ENCODE measurements around the gene AMPH. TPM values are rescaled to one million over a fixed set of nuclear protein-coding genes. Genes with fewer than 3 reads are reported as not detected.
A peak's percentile ranks its signal among the peaks of the same experiment; 100 is the strongest.
"Not testable (repeated sequence)": the region's sequence is repeated elsewhere in the genome, so short reads cannot be mapped to it uniquely, and the experiment has no call there.

Gene AMPH
- total RNA-seq, 6 donors from 2014 or later: 0.61 to 25.1 (median 2.5) TPM

DNA sequence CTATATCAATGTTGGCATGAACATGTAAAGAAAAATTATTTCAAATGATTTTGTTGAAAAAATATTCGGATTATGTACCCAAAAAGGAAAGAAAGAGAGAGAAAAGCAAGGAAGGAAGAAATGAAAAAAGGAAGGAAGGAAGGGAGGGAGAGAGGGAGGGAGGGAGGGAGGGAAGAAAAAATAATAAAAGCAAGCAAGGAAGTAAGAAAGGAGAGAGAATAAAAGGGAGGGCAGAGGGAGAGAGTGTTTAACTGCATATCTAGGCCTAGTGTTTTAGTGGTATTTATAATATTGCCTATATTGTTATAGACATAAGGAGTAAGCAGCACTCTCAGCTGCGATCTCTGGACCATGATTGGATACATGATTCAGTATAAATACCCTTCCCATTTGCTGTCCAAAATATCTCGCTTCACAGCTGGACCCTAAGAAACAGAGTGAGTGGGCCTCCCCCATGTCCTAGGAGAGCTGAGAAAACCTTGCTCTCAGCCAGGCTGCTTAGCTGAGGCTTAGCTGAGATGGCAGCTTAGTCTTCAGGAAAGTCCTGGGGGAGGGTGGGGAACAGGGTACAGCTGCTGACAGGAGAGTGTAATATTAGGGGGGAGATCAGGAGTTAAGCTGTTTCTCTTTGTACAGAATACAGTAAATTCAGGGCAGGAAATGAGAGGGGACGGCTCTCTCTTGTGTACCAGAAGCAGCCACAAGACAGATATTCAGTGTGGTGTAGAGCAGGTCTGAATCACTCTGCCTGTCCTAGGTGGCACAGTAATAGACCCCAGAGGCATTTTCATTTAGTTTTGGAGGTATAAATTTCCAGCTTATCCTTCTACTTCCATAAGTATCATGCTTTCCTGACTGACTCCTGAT lies 291.0 kb downstream of the AMPH start:
- ATAC-seq (ENCODE audit: low FRiP score in 2 of 2): no peak

GRCh38 chr7:38336148-38336515 lies 295.0 kb downstream of the AMPH start:
- H3K36me3 ChIP-seq; H3K27me3 ChIP-seq; DNase-seq; H3K9me3 ChIP-seq; ATAC-seq (ENCODE audit: low FRiP score in 2 of 2): not testable (repeated sequence)
- H3K4me1 ChIP-seq: peaks cover 0 to 15% (median 1%) of the 10 kb centered on the region in 4 donors
- H3K4me3 ChIP-seq: peak overlapping the region in 1 of 4 donors; percentile 30
- 80% methylated on average over 9 of the region's 9 CpGs for WGBS, 2 donors
- peak overlapping the region; percentile 54 to 69 (median 58) for H3K27ac ChIP-seq

More for the DNA sequence above, 291.0 kb downstream of the AMPH start:
- peak overlapping the region in 3 of 4 donors; percentile 37 to 57 (median 46) for H3K27ac ChIP-seq
- 64 to 68% methylated on average over 4 of the region's 4 CpGs for WGBS, 2 donors
- H3K36me3 ChIP-seq: no peaks in the 10 kb centered on the region
- no peak for DNase-seq
- peaks cover 0 to 18% (median 5%) of the 10 kb centered on the region in 4 donors for H3K4me1 ChIP-seq
- H3K9me3 ChIP-seq: no peaks in the 10 kb centered on the region
- no peak overlapping the region for H3K4me3 ChIP-seq
- no peak for TF ChIP-seq POLR2AphosphoS5 (IDR thresholded peaks at IDR 0.05)
- no peak for TF ChIP-seq POLR2A (IDR thresholded peaks at IDR 0.05)
- H3K27me3 ChIP-seq: no peaks in the 10 kb centered on the region

DNA sequence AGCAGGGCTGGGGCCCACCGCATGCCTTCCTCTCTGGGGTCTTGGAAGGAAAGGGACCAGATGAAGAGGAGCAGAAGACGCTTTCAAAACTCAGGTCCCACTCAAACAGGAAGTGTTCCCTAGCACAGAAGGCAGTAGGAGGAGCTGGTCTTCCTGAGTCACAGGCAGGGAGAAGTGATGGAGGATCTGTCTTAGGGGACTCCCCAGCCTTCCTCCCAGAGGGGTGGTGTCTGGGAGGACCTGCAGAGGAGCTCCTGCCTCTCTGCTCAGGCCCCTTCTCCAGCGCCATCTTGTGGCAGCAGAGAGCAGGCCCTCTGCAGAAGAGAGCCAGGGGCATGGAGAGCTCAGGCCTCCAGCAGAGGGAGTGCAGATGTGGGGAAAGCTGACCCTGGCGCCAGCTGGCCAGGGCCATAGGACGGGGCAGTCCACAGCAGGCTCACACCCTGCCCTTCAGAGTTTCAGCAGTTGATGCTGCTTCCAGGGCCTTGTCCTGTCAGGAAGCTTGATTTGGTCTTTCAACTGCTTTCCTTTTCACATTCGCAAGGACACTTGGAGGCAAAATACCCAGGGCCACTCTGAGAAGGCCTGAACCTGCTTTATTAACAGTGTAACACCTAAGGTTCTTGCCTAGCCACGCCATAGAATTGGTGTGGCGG lies 295.6 kb downstream of the AMPH start:
- ATAC-seq (ENCODE audit: low FRiP score in 2 of 2): peak; percentile 94 to 95
- no peaks in the 10 kb centered on the region for H3K36me3 ChIP-seq
- TF ChIP-seq EP300 (IDR thresholded peaks at IDR 0.05) (no peak), POLR2A (IDR thresholded peaks at IDR 0.05) (peak in 1 of 4 donors; percentile 29), POLR2AphosphoS5 (IDR thresholded peaks at IDR 0.05) (peak in 1 of 2 donors; percentile 22)
- TF ChIP-seq, protein P1, sequence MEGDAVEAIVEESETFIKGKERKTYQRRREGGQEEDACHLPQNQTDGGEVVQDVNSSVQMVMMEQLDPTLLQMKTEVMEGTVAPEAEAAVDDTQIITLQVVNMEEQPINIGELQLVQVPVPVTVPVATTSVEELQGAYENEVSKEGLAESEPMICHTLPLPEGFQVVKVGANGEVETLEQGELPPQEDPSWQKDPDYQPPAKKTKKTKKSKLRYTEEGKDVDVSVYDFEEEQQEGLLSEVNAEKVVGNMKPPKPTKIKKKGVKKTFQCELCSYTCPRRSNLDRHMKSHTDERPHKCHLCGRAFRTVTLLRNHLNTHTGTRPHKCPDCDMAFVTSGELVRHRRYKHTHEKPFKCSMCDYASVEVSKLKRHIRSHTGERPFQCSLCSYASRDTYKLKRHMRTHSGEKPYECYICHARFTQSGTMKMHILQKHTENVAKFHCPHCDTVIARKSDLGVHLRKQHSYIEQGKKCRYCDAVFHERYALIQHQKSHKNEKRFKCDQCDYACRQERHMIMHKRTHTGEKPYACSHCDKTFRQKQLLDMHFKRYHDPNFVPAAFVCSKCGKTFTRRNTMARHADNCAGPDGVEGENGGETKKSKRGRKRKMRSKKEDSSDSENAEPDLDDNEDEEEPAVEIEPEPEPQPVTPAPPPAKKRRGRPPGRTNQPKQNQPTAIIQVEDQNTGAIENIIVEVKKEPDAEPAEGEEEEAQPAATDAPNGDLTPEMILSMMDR (IDR thresholded peaks at IDR 0.05): peak; percentile 86 to 98 (median 92)
- no peaks in the 10 kb centered on the region for H3K27me3 ChIP-seq
- H3K4me3 ChIP-seq: peak overlapping the region in 2 of 4 donors; percentile 21 to 30
- peak overlapping the region; percentile 54 to 69 (median 58) for H3K27ac ChIP-seq
- H3K9me3 ChIP-seq: no peaks in the 10 kb centered on the region
- DNase-seq: peak; percentile 59 to 91
- WGBS, 2 donors: 54 to 57% methylated on average over 6 to 7 of the region's 8 CpGs
- H3K4me1 ChIP-seq: peaks cover 0 to 10% (median 0%) of the 10 kb centered on the region in 4 donors

DNA sequence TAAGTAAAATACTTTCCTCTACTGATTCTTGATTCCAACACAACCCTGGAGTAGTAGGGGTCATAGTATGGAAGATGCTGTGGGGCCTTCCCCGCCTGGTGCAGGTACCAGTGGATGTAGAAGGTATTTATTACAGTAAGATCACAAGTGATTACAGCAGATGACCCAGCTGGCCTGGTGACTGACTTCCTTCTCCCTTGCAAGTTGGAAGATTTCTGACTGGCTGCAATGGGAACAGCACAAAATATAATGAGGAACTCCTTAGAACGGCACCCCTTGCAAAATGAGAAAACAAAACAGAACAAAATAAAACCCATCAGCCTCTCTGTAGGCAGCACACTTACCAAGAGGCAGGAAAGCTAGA lies 296.1 kb downstream of the AMPH start:
- Histone ChIP-seq H3K4me3 (peak overlapping the region in 2 of 4 donors; percentile 21 to 30), H3K27ac (peak overlapping the region; percentile 54 to 69 (median 58)), H3K36me3 (no peaks in the 10 kb centered on the region), H3K27me3 (no peaks in the 10 kb centered on the region), H3K9me3 (no peaks in the 10 kb centered on the region), H3K4me1 (peaks cover 0 to 10% (median 0%) of the 10 kb centered on the region in 4 donors)
- DNase-seq (peak in 1 of 2 donors; percentile 67), ATAC-seq (ENCODE audit: low FRiP score in 2 of 2) (peak; percentile 40 to 44)
- WGBS, 2 donors: 60 to 61% methylated on average over 2 of the region's 2 CpGs
- TF ChIP-seq POLR2A (IDR thresholded peaks at IDR 0.05): no peak
- TF ChIP-seq EP300 (IDR thresholded peaks at IDR 0.05): no peak
- TF ChIP-seq, protein P1 (IDR thresholded peaks at IDR 0.05): no peak
- TF ChIP-seq POLR2AphosphoS5 (IDR thresholded peaks at IDR 0.05): no peak

DNA sequence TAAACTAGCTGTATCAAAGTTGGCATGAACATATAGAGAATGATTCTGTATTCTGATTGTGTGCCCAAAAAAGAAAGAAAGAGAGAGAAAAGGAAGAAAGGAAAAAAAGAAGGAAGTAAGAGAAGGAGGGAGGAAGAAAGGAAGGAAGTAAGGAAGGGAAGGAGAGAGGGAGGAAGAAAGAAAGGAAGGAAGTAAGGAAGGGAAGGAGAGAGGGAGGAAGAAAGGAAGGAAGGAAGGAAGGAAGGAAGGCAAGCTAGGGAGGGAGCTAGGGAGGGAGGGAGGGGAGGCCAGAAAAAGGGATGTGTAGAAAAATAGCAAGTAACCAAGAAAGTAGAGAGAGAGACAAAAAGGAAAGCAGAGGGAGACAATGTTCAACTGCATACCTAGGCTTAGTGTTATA lies 297.0 kb downstream of the AMPH start:
- no peak overlapping the region for H3K4me3 ChIP-seq
- H3K27me3 ChIP-seq: no peaks in the 10 kb centered on the region
- H3K27ac ChIP-seq: no peak overlapping the region
- TF ChIP-seq POLR2AphosphoS5 (IDR thresholded peaks at IDR 0.05) (no peak), POLR2A (IDR thresholded peaks at IDR 0.05) (no peak), EP300 (IDR thresholded peaks at IDR 0.05) (no peak)
- TF ChIP-seq, protein P1 (IDR thresholded peaks at IDR 0.05): no peak
- no peaks in the 10 kb centered on the region for H3K9me3 ChIP-seq
- ATAC-seq (ENCODE audit: low FRiP score in 2 of 2): no peak
- DNase-seq: no peak
- no peaks in the 10 kb centered on the region for H3K36me3 ChIP-seq
- H3K4me1 ChIP-seq: peaks cover 0 to 10% (median 0%) of the 10 kb centered on the region in 4 donors

Small RNAs within 50 kb of the gene (small RNA-seq; reads per million reads assigned to genes)
- gene RN7SL83P (0 reads per million in 4 donors), gene TRGV6 (0 reads per million in 4 donors)

Data from upper lobe of left lung (tissue), 6 donors.